ENCODE data around the gene RPH3AL. TPM values are rescaled to one million over a fixed set of nuclear protein-coding genes. Genes with fewer than 3 reads are reported as not detected.

RPH3AL gene
- total RNA-seq, 1 experiment from 2014 or later = 3.0 TPM

GRCh38 chr17:222172-222571 is 130.4 kb downstream of the RPH3AL start:
- H3K56ac ChIP-seq (ENCODE audit: insufficient read length, low read depth, low read length) = no peak overlapping the region

More at GRCh38 chr17:222172-222571, 130.4 kb downstream of the RPH3AL start:
- H3K4me3 Mint-ChIP-seq = no peak overlapping the region
- H3K4ac ChIP-seq (ENCODE audit: low read depth, low read length) = no peak overlapping the region
- H3K4me1 Mint-ChIP-seq = peaks cover 0 to under 1% of the 10 kb centered on the region in 2 experiments; a peak in 2 of 4 replicates
- no peak overlapping the region for H2AFZ ChIP-seq (ENCODE audit: low read length)
- H2BK20ac ChIP-seq (ENCODE audit: low read depth, low read length, poor library complexity, severe bottlenecking) = no peak overlapping the region
- peaks cover 2% of the 10 kb centered on the region for H3K27me3 Mint-ChIP-seq (ENCODE audit: low read depth)
- DNase-seq = no peak
- no peak overlapping the region for H4K5ac ChIP-seq (ENCODE audit: insufficient read length, low read depth, low read length)
- H3K23me2 ChIP-seq (ENCODE audit: insufficient read length, low read depth, low read length, poor library complexity, severe bottlenecking) = no peaks in the 10 kb centered on the region
- H3K9me3 ChIP-seq (ENCODE audit: control insufficient read depth, low read depth, low read length) = no peaks in the 10 kb centered on the region
- no peaks in the 10 kb centered on the region for H4K20me1 ChIP-seq (ENCODE audit: control insufficient read depth, insufficient read depth, insufficient read length)
- no peak overlapping the region for H3K18ac ChIP-seq (ENCODE audit: insufficient read length, low read depth, low read length)
- no CpG with 5 or more reads among the region's 8 CpGs for WGBS (ENCODE audit: extremely low coverage, insufficient read length, low lambda C conversion rate)
- H3K4me2 ChIP-seq (ENCODE audit: insufficient read depth, insufficient read length, low read length) = no peak overlapping the region
- no peaks in the 10 kb centered on the region for H3K79me1 ChIP-seq (ENCODE audit: insufficient read depth, low read depth, low read length, poor library complexity, severe bottlenecking)
- H3K23ac ChIP-seq (ENCODE audit: insufficient read length, low read depth, low read length) = no peak overlapping the region
- no peaks in the 10 kb centered on the region; a peak in 1 of 5 replicates for H3K9me3 Mint-ChIP-seq
- H3K27ac ChIP-seq (ENCODE audit: insufficient read length, low read depth, low read length) = no peak overlapping the region
- H3K4me1 ChIP-seq (ENCODE audit: insufficient read depth, low read length) = no peaks in the 10 kb centered on the region
- no peak overlapping the region for H2BK120ac ChIP-seq (ENCODE audit: low read depth, low read length, poor library complexity, severe bottlenecking)
- H3K27me3 ChIP-seq (ENCODE audit: insufficient read depth, low read length) = no peaks in the 10 kb centered on the region
- no peak for TF ChIP-seq CTCF (conservative IDR thresholded peaks at IDR 0.05)
- H3K27ac Mint-ChIP-seq = no peak overlapping the region
- H4K91ac ChIP-seq (ENCODE audit: insufficient read length, low read depth, low read length) = no peak overlapping the region
- H2BK5ac ChIP-seq (ENCODE audit: insufficient read length, low read length) = no peak overlapping the region
- H3K9ac ChIP-seq (ENCODE audit: extremely low read depth, insufficient read length, low read length) = no peak overlapping the region
- no peak overlapping the region for H3K14ac ChIP-seq (ENCODE audit: insufficient read depth, low read length)
- no peak overlapping the region for H3T11ph ChIP-seq (ENCODE audit: low read length)
- no peak overlapping the region for H4K8ac ChIP-seq (replicated peaks; ENCODE audit: insufficient read length, low read depth, low read length)
- H2BK12ac ChIP-seq (ENCODE audit: insufficient read length, low read depth, low read length) = no peak overlapping the region
- no peak overlapping the region for H2BK15ac ChIP-seq (ENCODE audit: low read depth, low read length)
- H3K79me2 ChIP-seq (ENCODE audit: insufficient read depth, low read length) = no peaks in the 10 kb centered on the region
- H3K36me3 Mint-ChIP-seq (ENCODE audit: insufficient read depth in 1 of 3, low read depth in 3 of 3) = no peaks in the 10 kb centered on the region; a peak in 1 of 7 replicates
- no peak overlapping the region for H2AK5ac ChIP-seq (ENCODE audit: insufficient read length, low read length)

Measured in H9 (cell line).